ENCODE measurements around the gene QSOX1.

Gene QSOX1

DNA sequence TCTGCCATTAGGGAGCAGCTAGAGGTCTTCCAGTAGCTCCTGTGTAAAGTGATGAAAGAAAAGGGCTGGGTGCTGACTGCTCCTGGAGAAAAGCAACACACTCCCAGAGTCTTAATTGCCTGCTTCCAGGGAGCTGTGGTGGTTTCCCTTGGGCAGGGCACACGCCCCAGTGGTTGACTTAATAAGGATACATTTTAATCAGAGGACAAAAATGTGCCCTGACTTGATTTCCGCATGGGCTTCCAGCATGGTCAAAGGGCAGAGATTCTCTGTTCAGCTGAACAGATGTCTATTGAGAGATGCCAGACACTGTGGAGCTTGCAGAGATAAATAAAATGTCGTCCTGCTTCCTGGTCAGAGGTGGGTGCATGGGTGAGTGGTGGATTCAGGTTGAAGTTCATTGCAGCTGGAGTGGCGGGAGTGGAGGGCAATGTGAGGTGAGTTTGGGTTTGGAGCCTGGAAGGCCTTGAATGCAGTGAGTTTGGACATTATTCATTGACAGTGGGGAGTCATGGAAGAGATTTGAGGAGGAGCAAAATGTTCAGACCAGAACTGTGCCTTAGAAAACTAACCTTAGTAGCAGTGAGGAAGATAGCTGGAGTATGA lies 16.0 kb downstream of the QSOX1 start:
- no peak for DNase-seq (ENCODE audit: low spot score)

DNA sequence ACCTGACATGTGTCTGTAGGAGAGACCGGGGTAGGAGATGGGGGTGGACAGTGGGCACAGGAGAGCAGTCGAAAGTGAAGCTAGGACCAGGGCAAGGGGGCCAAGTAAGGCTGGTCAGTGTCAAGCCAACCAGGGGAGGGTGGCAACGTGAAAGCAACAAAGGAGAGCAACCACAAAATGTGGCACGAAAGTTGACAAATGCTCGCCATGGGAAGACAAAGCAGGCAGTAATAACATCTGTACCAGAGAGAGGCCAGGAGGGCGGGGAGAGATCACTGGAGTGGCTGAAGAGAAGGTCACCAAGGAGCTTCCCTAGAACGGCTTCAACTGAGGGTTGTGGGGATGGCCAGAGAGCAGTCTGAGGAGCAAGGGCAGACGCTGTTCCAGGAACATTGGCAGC lies 17.0 kb downstream of the QSOX1 start:
- no peak for DNase-seq (ENCODE audit: low spot score)

DNA sequence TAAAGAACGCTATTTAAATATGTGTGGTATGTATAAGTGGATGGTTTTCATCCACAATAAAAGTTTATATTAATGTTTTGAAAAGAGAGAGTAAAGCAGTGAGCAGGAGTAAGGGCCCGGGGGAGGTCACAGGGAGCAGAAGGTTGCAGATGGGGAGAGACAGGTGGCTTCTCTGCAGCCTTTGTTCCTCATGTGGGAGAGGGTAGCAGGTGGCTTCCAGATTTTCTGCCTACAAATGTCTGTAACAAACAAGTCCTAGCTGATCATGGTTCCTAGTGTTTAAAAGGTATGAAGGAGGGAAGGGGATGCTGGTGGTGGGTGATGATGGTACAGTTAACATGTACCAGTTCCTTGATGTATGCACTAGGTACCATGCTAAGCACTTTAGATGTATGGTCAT lies 18.8 kb downstream of the QSOX1 start:
- no peak for DNase-seq (ENCODE audit: low spot score)

DNA sequence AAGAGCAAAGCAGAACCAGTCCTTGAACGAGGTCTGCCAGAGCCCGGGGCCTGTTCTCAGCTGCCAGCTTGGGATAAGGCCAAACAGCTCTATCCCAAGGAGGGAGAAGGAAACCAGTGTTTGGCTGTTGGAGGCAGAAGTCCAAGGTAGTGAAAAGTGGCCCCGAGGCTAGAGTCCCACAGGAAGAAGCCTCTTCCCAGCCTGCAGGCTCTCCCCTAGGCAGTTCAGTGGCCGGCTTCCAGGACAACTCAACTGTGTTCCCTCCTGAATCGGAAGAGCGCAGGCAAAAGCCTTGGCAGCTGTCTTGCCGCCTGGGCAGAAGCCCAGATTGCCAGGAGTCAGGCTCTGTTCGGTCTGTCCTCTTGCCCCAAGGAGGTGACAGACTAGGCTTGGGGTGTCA lies 19.3 kb downstream of the QSOX1 start:
- peak; percentile 83 for DNase-seq (ENCODE audit: low spot score)

DNA sequence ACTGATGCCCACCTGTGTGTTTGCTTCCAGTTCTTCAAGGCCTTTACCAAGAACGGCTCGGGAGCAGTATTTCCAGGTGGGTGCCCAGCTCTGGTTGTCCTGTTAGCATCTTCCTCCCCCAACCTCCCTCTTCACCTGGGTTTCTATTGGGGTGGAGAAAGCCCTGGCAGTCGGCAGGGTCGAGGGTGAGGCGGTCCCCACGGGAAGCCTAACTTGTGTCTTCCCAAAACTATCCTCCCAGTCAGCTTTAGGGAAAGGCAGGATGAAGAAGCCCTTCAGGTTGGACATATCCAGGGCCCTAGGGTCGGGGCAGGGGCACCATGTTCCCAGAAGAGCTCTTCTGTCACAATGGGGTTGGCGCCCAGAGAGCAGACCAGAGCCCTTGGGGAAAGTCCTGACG lies 20.6 kb downstream of the QSOX1 start:
- DNase-seq (ENCODE audit: low spot score) = no peak

DNA sequence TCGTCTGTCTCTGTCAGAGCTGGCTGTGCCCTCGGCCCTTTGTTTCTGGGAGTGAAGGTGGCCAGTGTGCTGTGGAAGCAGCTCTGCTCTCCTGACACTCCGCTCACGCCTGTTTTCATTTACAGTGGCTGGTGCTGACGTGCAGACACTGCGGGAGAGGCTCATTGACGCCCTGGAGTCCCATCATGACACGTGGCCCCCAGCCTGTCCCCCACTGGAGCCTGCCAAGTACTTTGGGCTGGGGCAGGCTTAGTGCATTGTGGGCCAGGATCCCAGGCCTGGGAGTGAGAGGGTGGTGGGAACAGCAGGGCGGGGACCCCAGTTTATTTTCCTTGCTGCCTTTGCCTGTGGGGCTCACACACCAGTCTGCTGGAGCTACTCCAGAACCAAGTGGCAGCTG lies 21.1 kb downstream of the QSOX1 start:
- no peak for DNase-seq (ENCODE audit: low spot score)

DNA sequence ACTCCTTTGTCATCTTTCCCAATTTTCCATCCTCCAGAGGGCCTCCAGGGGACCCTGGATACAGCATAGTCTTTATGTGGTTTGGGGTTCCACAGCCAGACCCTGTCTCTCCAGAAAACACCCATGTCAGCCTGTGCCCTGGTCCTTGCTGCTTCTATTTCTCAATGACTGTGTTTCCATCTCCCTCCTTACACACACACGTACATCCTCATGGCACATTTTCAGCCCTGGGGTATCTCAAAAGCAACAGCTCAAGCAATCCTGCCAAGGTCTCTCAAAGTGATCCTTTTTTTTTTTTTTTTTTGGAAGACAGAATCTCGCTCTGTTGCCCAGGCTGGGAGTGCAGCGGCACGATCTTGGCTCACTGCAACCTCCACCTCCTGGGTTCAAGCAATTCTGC lies 22.3 kb downstream of the QSOX1 start:
- DNase-seq (ENCODE audit: low spot score) = no peak

DNA sequence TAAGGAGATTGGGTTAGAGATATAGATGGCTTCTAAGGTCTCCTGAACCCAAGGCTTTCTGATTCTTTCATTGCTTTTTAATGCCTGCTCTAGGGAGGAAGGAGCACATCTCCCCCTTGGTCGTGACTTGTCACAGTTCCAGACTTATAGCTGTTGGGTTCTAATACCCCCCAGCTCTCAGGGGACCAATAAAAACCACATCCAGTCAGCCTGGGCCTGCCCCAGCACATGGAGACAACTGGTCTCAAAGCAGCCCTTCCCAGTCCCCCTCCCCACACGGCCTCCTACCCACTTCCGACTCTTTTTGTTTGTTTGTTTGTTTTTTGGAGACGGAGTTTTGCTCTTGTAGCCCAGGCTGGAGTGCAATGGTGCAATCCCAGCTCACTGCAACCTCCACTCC lies 23.3 kb downstream of the QSOX1 start:
- DNase-seq (ENCODE audit: low spot score) = no peak

DNA sequence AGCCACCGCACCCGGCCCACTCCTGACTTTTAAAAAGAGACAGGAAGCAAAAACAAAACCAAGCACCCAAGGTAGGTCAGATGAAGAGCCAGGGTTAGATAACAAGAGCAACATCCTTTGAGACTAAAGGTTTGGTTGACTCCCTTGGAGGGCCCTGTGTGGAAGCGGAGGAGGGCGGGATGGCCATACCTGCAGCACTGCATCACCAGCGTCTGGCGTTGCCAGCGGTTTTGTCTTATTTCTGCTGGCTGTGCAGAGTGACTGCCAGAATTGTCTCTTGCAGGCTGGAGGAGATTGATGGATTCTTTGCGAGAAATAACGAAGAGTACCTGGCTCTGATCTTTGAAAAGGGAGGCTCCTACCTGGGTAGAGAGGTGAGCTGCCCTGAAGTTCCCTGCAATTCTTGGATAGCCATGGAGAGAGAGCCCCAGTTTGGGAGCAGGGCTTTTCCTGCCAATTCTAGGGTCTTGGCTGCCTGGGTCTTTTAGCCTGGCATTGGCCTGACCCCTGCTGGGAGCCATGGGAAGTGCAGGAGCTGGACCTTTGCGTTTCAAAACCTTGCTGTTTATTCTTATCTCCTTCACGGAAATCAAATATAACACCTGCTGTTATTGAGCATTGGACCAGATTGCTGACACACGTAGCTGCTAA lies 24.0 kb downstream of the QSOX1 start:
- peak; percentile 45 for DNase-seq (ENCODE audit: low spot score)

DNA sequence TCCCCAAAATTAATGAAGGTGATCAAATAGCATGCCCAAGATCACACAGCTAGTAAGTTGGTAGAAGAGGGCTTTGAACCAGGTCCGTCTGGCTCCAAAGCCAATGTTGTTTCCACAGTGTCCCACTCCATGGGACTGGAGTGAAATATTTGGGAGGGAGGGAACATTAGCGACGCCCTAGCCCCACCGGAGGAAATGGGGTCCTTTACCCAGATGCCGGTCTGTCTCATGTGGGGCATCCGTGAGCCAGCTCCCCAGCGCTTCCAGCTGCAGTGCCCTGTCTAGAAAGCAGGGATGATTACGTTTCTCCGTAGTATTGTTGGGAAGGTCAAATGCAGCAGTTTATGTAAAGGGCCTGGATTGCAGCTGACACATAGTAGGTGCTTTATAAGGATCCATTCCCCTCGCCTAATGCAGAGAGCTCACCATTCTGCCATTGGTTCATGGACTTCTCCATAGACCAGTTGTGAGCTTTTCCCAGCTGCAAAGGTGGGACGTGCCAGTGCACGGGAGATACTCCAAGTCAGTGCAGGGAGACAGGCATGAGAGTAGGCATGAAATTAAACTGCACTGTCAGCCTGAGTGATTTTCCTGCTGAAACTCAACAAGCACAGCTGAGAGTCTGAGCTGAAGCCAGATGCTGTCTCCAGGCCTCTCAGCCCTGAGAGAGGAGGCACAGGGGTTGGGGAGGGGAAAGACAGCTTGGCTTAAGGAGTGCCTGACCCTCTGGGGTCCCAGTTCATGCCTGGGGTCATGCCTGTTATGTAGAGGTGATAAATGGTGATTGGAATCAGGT lies 24.7 kb downstream of the QSOX1 start:
- DNase-seq (ENCODE audit: low spot score) = no peak

DNA sequence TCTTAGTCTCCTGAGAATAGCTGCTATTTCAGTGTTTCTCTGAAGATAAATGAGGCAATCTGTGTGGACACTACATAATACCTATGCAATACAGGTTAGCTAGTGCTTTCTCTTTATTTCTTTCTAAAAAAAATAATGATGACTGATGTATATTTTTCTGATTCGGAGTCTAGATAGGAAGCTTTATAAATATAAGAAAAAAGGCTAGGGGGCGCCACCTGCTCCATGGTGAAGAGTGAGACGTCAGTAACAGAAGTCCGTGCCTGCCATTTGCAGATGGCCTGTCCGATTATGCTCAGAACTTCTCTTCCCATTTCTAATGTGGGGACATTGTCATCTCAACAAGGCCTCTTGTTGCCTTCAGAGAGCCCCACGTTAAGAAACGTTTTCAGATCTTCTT lies 26.4 kb downstream of the QSOX1 start:
- no peak for DNase-seq (ENCODE audit: low spot score)

DNA sequence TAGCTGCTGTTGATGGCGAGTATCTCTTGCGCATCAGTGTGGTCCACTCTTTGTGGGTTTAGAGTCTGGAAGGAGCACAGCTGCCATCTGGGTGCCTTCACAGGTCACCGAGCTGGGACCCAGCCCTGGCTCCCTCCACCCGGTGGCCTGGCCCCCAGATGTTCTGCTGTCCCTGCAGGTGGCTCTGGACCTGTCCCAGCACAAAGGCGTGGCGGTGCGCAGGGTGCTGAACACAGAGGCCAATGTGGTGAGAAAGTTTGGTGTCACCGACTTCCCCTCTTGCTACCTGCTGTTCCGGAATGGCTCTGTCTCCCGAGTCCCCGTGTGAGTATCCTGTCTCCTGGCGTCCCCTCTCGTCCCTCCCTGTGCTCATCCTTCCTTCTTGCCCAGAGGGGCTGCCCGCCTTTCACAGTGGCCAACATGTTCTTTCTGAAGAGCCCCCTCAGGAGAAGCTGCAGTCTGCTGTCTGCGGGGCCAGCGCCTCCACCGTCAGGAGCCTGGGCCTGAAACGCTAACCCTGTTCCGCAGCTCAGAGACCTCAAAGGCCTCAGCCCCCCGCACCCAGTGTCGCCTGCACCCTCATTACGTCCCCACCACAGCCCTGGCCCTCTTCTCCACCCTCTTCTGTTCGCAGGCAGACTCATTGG lies 27.4 kb downstream of the QSOX1 start:
- DNase-seq (ENCODE audit: low spot score) = no peak

DNA sequence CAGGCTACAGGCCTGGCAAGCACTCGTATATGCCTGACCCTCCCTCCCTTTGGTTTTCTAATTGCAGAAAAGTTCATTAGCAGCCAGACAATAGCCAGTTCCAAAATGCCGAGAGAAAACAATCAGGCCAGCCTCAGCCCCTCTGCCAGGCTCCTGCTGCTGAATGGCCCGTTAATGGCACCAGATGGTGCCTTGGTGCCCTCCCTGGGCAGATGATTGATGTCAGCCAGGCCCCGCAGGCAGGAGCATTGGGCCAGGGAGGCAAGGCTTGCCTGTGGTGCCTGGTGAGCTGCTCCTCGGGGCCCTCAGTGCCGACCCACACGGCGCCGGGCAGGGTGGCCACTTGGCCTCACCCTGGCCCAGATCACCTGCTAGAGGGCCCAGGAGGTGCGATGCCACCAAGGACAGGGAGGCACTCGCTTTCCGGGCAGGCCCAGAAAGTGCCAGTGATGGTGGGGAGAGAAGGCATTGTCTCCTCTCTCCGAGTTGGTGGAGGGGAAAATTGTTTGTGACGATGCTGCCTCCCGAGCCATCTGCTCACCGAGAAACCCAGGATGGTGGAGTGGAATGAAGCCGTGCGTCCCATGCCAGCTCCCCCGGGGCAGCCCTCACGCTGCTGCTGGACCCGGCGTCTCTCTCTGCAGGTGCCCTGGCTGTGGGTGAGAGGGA lies 28.1 kb downstream of the QSOX1 start:
- DNase-seq (ENCODE audit: low spot score) = no peak

DNA sequence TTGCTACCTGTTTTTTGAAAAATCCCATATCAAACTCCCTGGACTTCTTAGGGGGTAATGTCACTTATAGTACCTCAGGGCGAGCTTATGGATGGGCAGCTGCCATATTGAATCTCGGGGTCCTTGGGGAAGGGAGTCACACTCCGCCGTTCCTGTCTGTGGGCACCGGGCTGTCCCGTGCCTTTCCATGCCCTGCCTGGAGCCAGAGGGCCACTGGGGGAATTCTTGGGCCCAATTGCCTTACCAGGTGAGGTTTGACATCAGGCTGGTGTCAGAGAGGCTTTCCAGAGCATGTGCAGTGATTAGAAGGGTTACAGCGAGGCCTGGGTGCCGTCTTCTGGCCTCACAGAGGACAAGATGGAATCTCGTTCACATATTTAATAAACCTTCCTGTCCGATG lies 28.8 kb downstream of the QSOX1 start:
- no peak for DNase-seq (ENCODE audit: low spot score)

DNA sequence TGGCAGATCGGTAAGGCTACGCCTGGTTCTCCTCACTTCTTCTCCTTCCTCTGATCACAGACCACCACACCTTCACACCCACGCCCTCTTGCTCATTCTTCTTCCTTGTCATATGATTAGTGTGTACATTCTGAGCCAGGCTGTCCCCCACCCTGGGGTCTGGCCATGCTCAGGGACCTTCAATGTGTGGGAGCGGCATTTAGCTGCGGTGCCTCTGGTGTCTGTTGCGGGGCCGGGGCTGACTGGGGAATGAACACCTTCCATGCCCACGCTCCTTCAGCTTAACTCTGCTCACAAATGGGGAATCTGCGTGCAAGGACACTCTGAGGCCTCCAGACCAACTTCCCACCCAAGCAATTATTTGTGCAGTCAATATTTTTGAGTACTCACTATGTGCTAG lies 29.4 kb downstream of the QSOX1 start:
- no peak for DNase-seq (ENCODE audit: low spot score)

DNA sequence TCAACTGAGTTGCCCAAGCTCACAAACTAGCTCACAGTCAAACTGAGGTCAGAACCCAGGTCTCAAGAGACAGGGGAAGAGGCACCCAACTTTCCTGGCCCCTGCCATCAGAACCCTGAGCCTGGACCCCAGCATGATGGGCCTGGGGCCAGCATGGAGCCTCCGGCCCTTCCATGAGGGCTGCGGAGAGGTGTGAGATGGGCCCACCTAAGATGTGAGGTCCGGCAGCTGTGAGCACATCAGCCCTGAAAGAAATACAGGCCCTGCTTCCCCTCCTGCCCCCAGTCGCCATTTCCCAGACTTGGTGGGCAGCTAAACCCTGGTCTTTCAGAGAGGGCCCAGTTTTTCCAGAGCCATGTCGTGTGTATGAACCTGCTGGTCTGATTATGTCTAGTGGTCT lies 30.6 kb downstream of the QSOX1 start:
- no peak for DNase-seq (ENCODE audit: low spot score)

DNA sequence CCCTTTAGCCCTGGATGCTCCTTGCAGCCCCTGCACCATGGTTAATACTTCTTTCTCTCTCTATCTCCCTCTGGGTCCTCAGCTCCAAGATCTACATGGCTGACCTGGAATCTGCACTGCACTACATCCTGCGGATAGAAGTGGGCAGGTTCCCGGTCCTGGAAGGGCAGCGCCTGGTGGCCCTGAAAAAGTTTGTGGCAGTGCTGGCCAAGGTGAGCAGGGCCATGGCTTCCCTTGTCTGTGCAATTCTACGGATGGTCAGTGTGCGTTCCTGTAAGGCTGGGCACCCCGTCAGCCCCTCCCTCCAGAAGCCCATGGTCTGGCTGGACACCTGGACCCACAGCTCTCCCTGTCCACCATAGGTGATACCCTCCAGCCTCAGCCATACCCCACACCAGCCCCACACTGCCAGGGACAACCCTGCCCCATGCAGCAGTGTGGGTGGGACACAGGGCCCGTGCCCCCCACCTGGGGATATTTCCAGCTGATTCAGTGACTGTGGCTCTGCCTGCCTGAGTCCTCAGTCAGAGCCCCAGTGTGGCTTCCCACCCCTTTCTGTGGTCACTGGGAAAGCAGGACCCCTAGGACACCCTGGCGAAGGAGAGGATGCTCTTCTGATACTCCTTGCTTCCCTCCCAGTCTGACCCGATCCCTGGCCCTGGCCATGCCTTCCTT lies 31.4 kb downstream of the QSOX1 start:
- DNase-seq (ENCODE audit: low spot score) = no peak

DNA sequence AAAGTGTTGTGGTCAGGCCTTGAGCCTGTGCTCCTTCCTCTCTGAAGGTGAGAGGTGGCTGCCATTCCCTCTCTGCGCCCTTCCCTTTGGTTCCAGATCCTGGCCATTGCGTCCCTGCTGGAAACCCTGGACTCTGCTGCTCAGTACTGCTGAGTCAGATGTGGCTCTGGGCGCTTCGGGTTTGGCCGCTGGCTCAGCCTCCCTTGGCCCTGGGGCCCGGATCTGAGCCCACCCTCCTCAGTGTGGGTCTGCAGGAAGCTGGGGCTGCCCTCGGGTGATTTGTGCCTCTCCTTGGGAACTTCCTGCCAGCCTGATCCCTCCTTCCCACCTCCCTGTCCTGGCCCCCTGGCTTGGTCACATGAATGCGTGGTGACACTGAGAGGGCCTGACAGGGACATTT lies 32.2 kb downstream of the QSOX1 start:
- no peak for DNase-seq (ENCODE audit: low spot score)

DNA sequence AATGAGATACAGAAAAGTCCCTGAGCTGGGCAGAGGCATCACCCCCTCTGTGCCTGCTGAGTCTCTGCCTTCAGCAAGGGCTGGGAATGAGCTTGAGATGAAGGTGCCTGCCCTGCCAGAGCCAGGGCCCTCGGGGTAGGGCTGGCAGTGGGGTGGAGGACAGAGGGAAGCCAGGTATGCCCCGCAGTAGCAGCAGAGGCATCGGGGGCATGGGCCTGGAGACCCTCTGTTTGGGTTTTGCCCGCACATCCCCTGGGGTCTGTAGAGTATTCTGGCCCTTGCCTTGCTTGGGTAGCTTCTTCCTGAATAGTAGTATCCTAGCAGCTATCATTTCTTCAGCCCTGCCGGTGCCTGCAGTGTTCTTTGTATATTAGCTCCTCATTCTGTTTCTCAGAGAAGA lies 33.0 kb downstream of the QSOX1 start:
- no peak for DNase-seq (ENCODE audit: low spot score)

DNA sequence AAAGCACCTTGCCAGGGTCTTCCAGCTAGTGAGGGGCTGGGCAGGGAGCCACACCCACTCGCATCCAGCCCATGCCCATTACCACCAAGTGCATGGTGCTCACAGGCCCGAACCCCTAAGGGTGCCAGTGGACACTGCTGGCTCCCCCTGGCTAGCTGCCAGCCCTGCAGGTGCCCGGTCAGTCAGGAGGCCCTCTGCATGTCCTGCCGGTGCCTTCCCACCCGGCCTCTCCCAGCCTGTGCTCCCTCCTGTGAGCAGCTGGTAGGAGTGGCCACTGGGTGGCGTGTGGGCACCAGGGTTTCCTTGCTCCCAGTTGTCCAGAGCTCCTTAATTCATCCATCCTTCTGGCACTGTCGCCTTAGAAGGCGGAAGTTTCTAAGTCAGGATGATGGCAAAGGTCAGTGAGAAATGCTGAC lies 33.4 kb downstream of the QSOX1 start:
- peak; percentile 45 for DNase-seq (ENCODE audit: low spot score)

DNA sequence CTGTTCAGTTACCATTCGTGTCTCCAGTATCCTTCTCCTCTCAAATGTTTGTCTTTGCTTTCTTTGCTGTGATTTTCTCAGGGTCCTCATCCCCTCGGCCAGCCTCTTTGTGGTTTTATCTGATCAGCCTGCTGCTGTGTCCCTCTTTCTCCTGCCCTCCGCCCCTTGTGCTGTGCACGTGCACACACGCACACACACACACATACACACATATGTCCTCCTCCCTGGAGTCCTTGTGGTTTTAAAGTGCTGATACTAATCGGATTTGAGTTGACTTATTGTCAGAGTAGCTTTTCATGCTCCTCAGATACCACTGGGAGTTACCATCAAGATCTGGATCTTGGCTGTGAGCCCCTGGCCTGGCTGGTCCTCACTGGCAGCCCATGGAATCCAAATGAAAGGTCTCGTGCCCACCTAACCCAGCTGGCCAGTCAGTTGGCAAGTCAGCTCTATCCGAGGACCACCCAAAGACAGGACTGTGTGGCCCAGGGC lies 34.1 kb downstream of the QSOX1 start:
- DNase-seq (ENCODE audit: low spot score) = no peak

DNA sequence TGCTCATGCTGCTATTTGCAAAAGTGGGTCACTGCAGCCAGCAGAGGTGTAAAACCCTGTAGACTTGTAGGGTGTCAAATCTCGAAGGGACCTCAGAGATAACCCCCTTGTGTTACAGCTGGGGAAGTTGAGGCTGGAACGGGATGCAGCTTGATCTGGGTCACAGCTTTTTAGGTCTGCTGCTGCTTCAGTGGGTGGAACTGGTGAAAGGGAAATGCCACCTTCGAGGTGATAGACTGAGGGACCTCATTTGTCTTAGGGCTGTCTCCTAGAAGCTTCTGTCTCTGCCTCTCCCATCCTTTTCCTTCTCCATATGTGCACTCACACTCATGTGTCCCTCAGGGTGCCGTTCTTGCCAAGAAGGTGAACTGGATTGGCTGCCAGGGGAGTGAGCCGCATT lies 35.4 kb downstream of the QSOX1 start:
- no peak for DNase-seq (ENCODE audit: low spot score)

All from pons (tissue), 1 donor.